HepG2 (cell line): ENCODE measurements around the gene SLC4A2. TPM values are rescaled to one million over a fixed set of nuclear protein-coding genes. Genes with fewer than 3 reads are reported as not detected.

Experiments used
- AGO2 ChIP-seq: fragments of 200-400 bp; formaldehyde crosslinking; optimal IDR thresholded peaks from 2 replicates; pipeline ENCODE3; 2017; ENCODE audit warnings: mild to moderate bottlenecking, low read depth, low read length, moderate library complexity
- ASH2L ChIP-seq: fragments of 300-600, 200-600 bp; sonication (generic); IDR thresholded peaks from 2 replicates; pipeline ENCODE4 v1.7.0; 2017; ENCODE audit warnings: low read depth, mild to moderate bottlenecking, moderate library complexity, mixed read lengths, low read length; ENCODE audit not compliant: insufficient read length
- CBX1 ChIP-seq: IDR thresholded peaks from one replicate; pipeline ENCODE4 v1.6.1; 2016; ENCODE audit warnings: antibody characterized with exemption, low read depth
- DNMT3B ChIP-seq: conservative IDR thresholded peaks from 2 replicates; pipeline ENCODE4 v1.6.1; 2016; ENCODE audit warnings: missing biosample characterization, control low read depth
- ERF ChIP-seq: IDR thresholded peaks from 2 replicates; pipeline ENCODE4 v1.6.1; 2018; ENCODE audit warnings: missing biosample characterization, missing genetic modification reagents
- FOXK1 ChIP-seq: sonication (generic); formaldehyde crosslinking; IDR thresholded peaks from 2 replicates; pipeline ENCODE4 v1.4.0; 2020; ENCODE audit warnings: low read depth, missing genetic modification reagents, borderline replicate concordance
- GATAD2A ChIP-seq: IDR thresholded peaks from 2 replicates; pipeline ENCODE4 v1.6.1; 2016
- HNRNPK ChIP-seq: fragments of 200-400 bp; formaldehyde crosslinking; IDR thresholded peaks from 2 replicates; pipeline ENCODE4 v1.6.1; 2018; ENCODE audit warnings: low read length, low read depth, moderate library complexity, mild to moderate bottlenecking; ENCODE audit not compliant: poor library complexity, severe bottlenecking
- KDM4B ChIP-seq: sonication (generic); formaldehyde crosslinking; IDR thresholded peaks from 2 replicates; pipeline ENCODE4 v1.4.0; 2020; ENCODE audit warnings: missing genetic modification reagents
- MED1 ChIP-seq: sonication (generic); formaldehyde crosslinking; IDR thresholded peaks from 2 replicates; pipeline ENCODE4 v1.4.0; 2020; ENCODE audit warnings: missing genetic modification reagents
- NBN ChIP-seq: fragments of 450-650 bp; conservative IDR thresholded peaks from 2 replicates; pipeline ENCODE4 v1.6.1; 2017
- NFIC ChIP-seq: IDR thresholded peaks from 2 replicates; pipeline ENCODE4 v1.6.1; 2012; ENCODE audit warnings: mild to moderate bottlenecking, low read length, inconsistent platforms
- POLR2AphosphoS5 ChIP-seq: IDR thresholded peaks from 2 replicates; pipeline ENCODE4 v1.6.1; 2012; ENCODE audit warnings: low read depth, low read length
- RARA ChIP-seq: IDR thresholded peaks from 2 replicates; pipeline ENCODE4 v1.6.1; 2016; ENCODE audit warnings: missing genetic modification reagents, missing compliant biosample characterization
- SP1 ChIP-seq, 2 experiments: fragments of 450-650 bp in 1 of 2; sonication (generic) in 1 of 2; formaldehyde crosslinking in 1 of 2; IDR thresholded peaks; 2 replicates each; pipeline versions ENCODE4 v1.4.0 to v1.6.1; 2016 to 2020; ENCODE audit warnings: missing genetic modification reagents in 1 of 2
- TBP ChIP-seq: sonication (generic); formaldehyde crosslinking; IDR thresholded peaks from 2 replicates; pipeline ENCODE4 v1.5.0; 2020; ENCODE audit warnings: missing genetic modification reagents
- ZFP36 ChIP-seq: fragments of 150-350 bp; IDR thresholded peaks from 2 replicates; pipeline ENCODE4 v1.6.1; 2018; ENCODE audit warnings: borderline replicate concordance, low read length, low read depth; ENCODE audit not compliant: partially characterized antibody
- ZNF143 ChIP-seq: sonication (generic); formaldehyde crosslinking; IDR thresholded peaks from 2 replicates; pipeline ENCODE4 v1.4.0; 2020; ENCODE audit warnings: missing genetic modification reagents
- ZNF501 ChIP-seq: sonication (generic); formaldehyde crosslinking; IDR thresholded peaks from 2 replicates; pipeline ENCODE4 v1.5.1; 2020; ENCODE audit warnings: mild to moderate bottlenecking, moderate library complexity, missing genetic modification reagents
- ZNF552 ChIP-seq: sonication (generic); formaldehyde crosslinking; IDR thresholded peaks from 2 replicates; pipeline ENCODE4 v1.9.0; 2022; ENCODE audit warnings: missing genetic modification reagents, mild to moderate bottlenecking, borderline replicate concordance
- ZNF660 ChIP-seq: sonication (generic); formaldehyde crosslinking; IDR thresholded peaks from 2 replicates; pipeline ENCODE4 v1.5.1; 2020; ENCODE audit warnings: mild to moderate bottlenecking, low read depth, missing genetic modification reagents, borderline replicate concordance
- polyA plus RNA-seq, 8 experiments: library from polyadenylated mRNA; depleted of rRNA in 3 of 8; stranded (reverse) in 7 of 8; unstranded in 1 of 8; fragments of >200 nt; fragmentation: Illumina TruSeq in 4 of 8; extraction: Trizol in 4 of 8; gene quantifications; 2 replicates each; pipeline versions ENCODE4 v1.2.1 to v1.2.3, GENCODE V29; 2011 to 2016; ENCODE audit warnings: low read depth in 4 of 8, missing spikeins in 1 of 8, mixed read lengths in 1 of 8; ENCODE audit not compliant: insufficient read depth in 1 of 8
- total RNA-seq, 5 experiments: library from RNA; depleted of rRNA; stranded (reverse); fragments of >200 nt; fragmentation: Illumina TruSeq; extraction: Trizol; gene quantifications; 2 replicates each; pipeline ENCODE4 v1.2.3, GENCODE V29; 2016; ENCODE audit warnings: low read depth in 1 of 5
- TF ChIP-seq, protein P1 (sequence below): sonication (generic); formaldehyde crosslinking; IDR thresholded peaks from 2 replicates; pipeline ENCODE4 v1.5.1; 2020; ENCODE audit warnings: mild to moderate bottlenecking, moderate library complexity, missing genetic modification reagents
- TF ChIP-seq, protein P2 (sequence below): sonication (generic); formaldehyde crosslinking; IDR thresholded peaks from 2 replicates; pipeline ENCODE4 v1.8.0; 2022; ENCODE audit warnings: missing genetic modification reagents, mild to moderate bottlenecking, inconsistent platforms, borderline replicate concordance
- TF ChIP-seq, protein P3 (sequence below): sonication (generic); formaldehyde crosslinking; conservative IDR thresholded peaks from 2 replicates; pipeline ENCODE4 v1.8.0; 2022; ENCODE audit warnings: missing genetic modification reagents
- TF ChIP-seq, protein P4 (sequence below): sonication (generic); IDR thresholded peaks from 2 replicates; pipeline ENCODE4 v1.6.1; 2016; ENCODE audit warnings: low read depth, borderline replicate concordance

The SLC4A2 gene
- total and polyA plus RNA-seq, 2 of the 13 experiments (the other 11 are each of a cell fraction or from before 2014, with no cell fraction given) = 51.9 to 73.4 TPM

DNA sequence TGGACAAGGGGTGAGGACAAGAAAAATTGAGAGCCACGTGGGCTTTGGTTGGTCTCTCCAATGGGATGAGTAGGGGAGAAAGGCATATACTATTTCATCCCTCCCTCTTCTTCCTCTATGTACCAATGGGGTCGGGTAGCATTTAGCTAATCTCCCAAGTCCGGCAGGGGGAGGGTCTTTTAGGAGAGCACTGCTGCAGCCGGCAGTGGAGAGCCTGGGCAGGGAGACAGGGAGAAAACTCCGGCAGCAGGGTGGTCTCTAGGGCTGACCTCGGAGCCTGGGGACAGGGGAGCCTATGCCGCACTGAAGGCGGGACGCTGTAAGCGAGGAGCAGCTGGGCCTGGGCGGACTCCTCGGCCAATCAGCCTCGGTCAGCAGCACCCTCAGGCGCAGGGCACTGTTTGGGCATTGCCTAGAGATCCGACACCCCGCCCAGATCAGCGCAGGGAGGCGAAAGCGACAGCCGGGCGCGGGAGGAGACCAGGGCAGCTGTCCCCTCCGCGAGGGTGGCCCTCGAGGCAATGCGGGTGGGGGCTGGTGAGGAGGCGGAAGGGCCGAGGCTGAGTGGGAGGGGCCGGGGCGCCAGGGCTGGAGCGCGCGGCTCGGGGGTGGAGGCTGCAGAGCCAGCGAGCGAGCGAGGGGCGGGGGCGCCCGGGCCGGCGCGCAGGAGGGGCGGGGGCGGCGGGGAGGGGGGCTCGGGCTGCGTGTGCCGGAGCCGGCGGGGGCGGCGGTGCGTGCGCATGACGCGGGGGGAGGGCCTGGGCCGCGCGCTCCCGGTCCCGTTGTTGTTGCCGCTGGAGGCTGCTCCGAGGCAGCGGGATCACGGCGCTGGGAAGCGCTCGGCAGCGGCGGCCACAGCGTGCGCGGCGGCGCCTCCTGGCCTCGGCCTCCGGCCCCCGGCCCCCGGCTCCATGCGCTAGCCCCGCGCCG, 26.6 kb downstream of the SLC4A2 start, which contains the start of gene AGAP3 (continued):
- TF ChIP-seq, protein P1, sequence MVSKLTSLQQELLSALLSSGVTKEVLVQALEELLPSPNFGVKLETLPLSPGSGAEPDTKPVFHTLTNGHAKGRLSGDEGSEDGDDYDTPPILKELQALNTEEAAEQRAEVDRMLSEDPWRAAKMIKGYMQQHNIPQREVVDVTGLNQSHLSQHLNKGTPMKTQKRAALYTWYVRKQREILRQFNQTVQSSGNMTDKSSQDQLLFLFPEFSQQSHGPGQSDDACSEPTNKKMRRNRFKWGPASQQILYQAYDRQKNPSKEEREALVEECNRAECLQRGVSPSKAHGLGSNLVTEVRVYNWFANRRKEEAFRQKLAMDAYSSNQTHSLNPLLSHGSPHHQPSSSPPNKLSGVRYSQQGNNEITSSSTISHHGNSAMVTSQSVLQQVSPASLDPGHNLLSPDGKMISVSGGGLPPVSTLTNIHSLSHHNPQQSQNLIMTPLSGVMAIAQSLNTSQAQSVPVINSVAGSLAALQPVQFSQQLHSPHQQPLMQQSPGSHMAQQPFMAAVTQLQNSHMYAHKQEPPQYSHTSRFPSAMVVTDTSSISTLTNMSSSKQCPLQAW (CRISPR knock-in tag) = peak; percentile 67
- TF ChIP-seq CBX1 = peak; percentile 34
- peak; percentile 25 for TF ChIP-seq ASH2L
- TF ChIP-seq SP1 (IDR thresholded peaks at IDR 0.05) = no peak
- peak; percentile 68 for TF ChIP-seq SP1 (CRISPR knock-in tag; IDR thresholded peaks at IDR 0.05)
- TF ChIP-seq RARA (CRISPR knock-in tag) = peak; percentile 35; the same call in 1 of the 2 replicates
- TF ChIP-seq ZNF660 (CRISPR knock-in tag) = no peak
- TF ChIP-seq ERF (CRISPR knock-in tag) = peak; percentile 72; the same call in 1 of the 2 replicates
- TF ChIP-seq ZNF552 (CRISPR knock-in tag) = no peak
- TF ChIP-seq TBP (CRISPR knock-in tag) = no peak; the same call in 1 of the 2 replicates
- TF ChIP-seq MED1 (CRISPR knock-in tag) = peak; percentile 53; the same call in 1 of the 2 replicates
- TF ChIP-seq KDM4B = peak; percentile 44; the same call in 1 of the 2 replicates
- peak; percentile 37 for TF ChIP-seq GATAD2A (CRISPR knock-in tag)
- TF ChIP-seq NBN = no peak
- TF ChIP-seq, protein P2, sequence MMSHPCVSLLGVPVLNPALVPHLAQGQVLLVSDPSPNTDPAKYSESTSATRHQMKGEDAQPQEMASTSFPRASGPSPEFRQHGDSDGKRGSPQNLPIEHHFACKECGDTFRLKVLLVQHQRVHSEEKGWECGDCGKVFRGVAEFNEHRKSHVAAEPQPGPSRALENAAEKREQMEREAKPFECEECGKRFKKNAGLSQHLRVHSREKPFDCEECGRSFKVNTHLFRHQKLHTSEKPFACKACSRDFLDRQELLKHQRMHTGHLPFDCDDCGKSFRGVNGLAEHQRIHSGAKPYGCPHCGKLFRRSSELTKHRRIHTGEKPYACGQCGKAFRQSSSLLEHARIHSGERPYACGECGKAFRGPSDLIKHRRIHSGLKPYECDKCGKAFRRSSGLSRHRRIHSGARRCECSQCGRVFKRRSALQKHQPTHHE (CRISPR knock-in tag) = no peak
- TF ChIP-seq POLR2AphosphoS5 = peak; percentile 82
- peak; percentile 66 for TF ChIP-seq AGO2
- TF ChIP-seq, protein P3, sequence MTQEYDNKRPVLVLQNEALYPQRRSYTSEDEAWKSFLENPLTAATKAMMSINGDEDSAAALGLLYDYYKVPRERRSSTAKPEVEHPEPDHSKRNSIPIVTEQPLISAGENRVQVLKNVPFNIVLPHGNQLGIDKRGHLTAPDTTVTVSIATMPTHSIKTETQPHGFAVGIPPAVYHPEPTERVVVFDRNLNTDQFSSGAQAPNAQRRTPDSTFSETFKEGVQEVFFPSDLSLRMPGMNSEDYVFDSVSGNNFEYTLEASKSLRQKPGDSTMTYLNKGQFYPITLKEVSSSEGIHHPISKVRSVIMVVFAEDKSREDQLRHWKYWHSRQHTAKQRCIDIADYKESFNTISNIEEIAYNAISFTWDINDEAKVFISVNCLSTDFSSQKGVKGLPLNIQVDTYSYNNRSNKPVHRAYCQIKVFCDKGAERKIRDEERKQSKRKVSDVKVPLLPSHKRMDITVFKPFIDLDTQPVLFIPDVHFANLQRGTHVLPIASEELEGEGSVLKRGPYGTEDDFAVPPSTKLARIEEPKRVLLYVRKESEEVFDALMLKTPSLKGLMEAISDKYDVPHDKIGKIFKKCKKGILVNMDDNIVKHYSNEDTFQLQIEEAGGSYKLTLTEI = no peak
- TF ChIP-seq ZFP36 = no peak
- TF ChIP-seq NFIC = no peak
- TF ChIP-seq ZNF501 = peak; percentile 70
- no peak for TF ChIP-seq FOXK1 (CRISPR knock-in tag)
- TF ChIP-seq, protein P4, sequence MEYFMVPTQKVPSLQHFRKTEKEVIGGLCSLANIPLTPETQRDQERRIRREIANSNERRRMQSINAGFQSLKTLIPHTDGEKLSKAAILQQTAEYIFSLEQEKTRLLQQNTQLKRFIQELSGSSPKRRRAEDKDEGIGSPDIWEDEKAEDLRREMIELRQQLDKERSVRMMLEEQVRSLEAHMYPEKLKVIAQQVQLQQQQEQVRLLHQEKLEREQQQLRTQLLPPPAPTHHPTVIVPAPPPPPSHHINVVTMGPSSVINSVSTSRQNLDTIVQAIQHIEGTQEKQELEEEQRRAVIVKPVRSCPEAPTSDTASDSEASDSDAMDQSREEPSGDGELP = peak; percentile 58; the same call in 1 of the 2 replicates
- peak; percentile 46 for TF ChIP-seq HNRNPK
- no peak for TF ChIP-seq DNMT3B (CRISPR knock-in tag)
- TF ChIP-seq ZNF143 (CRISPR knock-in tag) = peak; percentile 49; the same call in 1 of the 2 replicates
